ENCODE results near the gene ANO2.

- TF ChIP-seq, protein P1, sequence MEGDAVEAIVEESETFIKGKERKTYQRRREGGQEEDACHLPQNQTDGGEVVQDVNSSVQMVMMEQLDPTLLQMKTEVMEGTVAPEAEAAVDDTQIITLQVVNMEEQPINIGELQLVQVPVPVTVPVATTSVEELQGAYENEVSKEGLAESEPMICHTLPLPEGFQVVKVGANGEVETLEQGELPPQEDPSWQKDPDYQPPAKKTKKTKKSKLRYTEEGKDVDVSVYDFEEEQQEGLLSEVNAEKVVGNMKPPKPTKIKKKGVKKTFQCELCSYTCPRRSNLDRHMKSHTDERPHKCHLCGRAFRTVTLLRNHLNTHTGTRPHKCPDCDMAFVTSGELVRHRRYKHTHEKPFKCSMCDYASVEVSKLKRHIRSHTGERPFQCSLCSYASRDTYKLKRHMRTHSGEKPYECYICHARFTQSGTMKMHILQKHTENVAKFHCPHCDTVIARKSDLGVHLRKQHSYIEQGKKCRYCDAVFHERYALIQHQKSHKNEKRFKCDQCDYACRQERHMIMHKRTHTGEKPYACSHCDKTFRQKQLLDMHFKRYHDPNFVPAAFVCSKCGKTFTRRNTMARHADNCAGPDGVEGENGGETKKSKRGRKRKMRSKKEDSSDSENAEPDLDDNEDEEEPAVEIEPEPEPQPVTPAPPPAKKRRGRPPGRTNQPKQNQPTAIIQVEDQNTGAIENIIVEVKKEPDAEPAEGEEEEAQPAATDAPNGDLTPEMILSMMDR (conservative IDR thresholded peaks at IDR 0.05; ENCODE audit: low read depth, low read length): no peak
- no peak for TF ChIP-seq EZH2 (IDR thresholded peaks at IDR 0.05; ENCODE audit: low read length, unreplicated experiment)
- TF ChIP-seq EZH2phosphoT487 (IDR thresholded peaks at IDR 0.05; ENCODE audit: borderline replicate concordance, low read length): no peak
Observed at GRCh38 chr12:5779401-5779800, 165.7 kb downstream of the ANO2 start.
